Stimulated activated CD4-positive, alpha-beta T cell treated with anti-CD3 and anti-CD28 coated beads, TNF-alpha, amount 100 ng/mL, for 4 hours (primary cell): ENCODE results near the gene ACVR1C.
"Not testable (repeated sequence)": the region's sequence is repeated elsewhere in the genome, so short reads cannot be mapped to it uniquely, and the experiment has no call there.

Experiments
- DNase-seq, 3 experiments: peaks; one replicate each; pipeline ENCODE4 v3.0.0-alpha.2; 2020; ENCODE audit warnings: low read depth in 3 of 3

Gene ACVR1C

DNA sequence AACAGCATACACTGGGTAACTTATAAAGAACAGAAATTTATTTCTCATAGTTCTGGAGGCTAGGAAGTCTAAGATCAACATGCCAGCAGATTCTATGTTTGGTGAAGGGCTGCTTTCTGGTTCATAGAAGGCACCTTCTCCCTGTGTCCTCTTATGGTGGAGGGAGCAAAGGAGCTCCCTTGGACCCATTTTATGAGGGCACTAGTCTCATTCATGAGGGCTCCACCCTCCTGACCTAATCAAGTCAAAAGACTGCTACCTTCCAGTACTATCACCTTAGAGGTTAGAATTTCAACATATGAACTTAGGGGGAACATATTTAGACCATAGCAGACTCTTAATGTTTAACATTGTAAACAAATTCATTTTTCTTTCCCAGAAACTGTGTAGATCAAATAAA is 54.5 kb downstream of the ACVR1C start:
- DNase-seq = no peak

DNA sequence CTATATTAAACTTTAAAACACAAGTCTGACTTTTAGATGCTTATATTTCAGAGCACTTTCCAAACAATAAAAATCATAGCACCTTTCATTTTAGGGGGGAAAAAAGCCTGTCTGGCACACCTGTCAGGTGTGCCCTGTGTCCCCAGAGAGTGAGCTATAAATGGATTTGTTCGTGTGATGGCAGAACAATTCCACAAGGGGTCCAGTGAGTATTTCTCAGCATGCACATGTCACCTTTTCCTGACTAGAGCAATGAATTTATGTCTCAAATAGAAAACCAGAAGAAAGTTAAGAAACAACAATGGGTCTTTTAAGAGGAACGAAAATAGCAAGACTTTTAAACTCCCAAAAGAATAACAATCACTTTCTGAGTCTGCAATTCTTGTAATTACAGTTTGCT is 55.9 kb downstream of the ACVR1C start:
- no peak for DNase-seq

DNA sequence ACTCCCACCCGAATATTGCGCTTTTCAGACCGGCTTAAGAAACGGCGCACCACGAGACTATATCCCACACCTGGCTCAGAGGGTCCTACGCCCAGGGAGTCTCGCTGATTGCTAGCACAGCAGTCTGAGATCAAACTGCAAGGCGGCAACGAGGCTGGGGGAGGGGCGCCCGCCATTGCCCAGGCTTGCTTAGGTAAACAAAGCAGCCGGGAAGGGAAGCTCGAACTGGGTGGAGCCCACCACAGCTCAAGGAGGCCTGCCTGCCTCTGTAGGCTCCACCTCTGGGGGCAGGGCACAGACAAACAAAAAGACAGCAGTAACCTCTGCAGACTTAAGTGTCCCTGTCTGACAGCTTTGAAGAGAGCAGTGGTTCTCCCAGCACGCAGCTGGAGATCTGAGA is 62.0 kb downstream of the ACVR1C start:
- not testable (repeated sequence) for DNase-seq

DNA sequence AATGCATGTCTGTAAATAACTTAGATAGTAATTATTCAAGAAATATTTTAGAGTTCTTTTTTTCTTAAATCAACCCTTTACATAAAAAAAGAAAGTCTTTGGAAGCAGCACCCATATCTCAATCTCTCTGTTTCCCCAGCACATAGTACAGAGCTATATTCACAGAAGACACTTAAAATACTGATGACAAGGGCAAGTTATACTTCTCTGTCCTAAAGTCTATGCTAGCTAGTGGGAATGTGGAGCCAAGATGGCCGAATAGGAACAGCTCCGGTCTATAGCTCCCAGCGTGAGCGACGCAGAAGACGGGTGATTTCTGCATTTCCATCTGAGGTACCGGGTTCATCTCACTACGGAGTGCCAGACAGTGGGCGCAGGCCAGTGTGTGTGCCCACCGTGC is 62.6 kb downstream of the ACVR1C start:
- not testable (repeated sequence) for DNase-seq

DNA sequence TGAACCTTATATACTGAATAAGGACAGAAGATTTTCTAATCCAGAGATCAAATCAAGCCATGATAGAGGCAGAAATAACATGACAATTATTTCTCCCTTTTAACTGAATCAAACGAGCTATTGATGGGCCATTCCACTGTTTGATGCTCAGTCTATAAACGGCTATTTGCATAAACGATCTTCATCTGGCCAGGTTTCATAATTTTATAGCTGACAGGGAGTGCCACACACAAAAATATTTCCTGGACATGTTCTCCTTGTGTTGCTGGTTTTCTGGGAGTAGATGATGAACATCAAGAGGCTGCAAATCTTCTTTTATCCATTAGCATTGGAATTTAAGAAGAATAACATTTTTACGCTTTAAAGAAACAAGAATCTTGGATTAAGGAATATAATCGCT is 63.1 kb downstream of the ACVR1C start:
- no peak for DNase-seq

DNA sequence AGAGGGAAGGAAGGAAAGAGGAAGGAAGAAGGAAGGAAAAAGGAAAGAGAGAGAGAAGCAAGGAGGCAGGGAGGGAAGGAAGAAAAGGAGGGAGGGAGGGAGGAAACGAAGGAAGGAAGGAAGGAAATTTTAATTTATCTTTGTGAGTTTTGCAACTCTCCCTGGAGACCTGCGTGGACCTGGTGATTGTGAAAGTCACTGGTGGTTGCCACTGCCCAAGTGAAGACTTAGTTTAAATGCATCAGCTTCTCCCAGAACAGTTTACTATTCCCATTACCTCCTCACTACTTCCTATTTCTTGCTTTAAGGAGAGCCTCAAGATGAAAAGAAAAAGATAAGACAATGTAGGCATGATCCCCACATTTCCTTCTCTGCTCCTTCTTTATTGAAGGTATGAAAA is 68.8 kb downstream of the ACVR1C start:
- DNase-seq = no peak

DNA sequence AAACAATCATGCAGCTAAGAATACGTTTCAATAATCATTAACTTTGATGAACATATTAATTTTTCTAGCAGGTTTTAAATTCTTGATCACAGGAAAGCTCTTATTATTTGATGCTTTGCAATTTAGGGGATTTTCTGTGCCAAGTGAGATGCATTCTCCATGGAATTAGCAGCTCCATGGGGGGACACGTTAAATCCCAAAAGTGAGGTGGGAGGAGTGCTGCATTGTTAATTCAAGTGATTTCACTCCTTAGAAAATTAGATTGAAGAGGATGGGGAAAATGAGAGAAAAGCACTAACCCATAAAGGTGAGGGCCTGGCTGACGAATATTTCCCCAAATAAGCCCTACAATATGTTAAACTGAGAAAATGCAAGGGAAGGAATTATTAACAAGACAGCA is 69.2 kb downstream of the ACVR1C start:
- no peak for DNase-seq

DNA sequence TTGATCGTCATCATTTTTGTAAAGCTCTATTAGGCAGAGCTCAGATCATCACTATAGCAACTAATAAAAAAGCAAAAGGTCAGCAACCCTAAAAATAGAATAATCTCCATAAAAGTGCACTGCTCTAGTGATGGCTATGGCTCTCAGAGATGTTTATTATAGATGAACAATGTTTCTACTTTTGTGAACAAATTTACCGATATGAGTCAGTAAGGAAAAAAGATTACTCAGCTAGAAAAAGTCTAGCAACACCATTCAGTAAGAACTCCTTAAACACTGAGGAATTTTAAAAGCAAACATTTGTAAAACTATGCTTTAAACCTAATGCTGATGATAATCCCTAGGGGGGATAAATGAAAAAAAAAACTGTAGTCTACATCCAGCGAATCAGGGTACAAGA is 69.6 kb downstream of the ACVR1C start:
- DNase-seq = no peak

DNA sequence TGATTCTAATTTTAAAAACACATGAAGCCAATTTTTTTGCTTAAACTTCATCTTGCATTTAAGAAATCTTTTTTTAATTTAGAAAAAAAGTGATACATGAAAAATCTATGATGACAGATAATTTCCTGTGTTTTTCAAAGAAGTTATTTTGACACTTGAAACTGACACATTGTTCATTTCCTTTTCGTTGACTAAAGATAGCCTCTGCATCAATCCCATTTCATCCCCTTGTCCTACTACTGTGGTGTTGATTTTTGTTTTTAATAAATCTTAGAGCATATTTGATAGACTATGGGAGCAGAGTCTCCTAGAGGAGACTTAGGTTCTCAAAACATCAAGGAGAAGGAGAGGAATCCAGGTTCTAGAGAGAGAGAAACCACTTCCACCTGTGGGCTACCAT is 70.9 kb downstream of the ACVR1C start:
- DNase-seq = no peak

DNA sequence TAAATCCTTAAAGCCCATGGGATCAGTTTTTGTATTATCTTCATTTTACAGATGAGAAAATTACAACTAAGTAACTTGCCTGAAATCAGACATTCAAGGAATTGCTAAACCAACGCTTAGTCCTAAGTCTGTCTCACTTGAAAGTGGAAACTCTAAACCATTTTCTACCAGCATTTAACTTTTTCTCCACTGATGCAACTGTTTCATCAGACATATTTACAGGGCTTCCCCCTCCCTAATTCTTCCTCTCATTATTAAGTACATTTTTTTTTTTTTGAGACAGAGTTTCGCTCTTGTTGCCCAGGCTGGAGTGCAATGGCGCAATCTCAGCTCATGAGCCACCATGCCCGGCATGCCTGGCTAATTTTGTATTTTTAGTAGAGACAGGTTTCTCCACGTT is 88.6 kb downstream of the ACVR1C start:
- DNase-seq = no peak

DNA sequence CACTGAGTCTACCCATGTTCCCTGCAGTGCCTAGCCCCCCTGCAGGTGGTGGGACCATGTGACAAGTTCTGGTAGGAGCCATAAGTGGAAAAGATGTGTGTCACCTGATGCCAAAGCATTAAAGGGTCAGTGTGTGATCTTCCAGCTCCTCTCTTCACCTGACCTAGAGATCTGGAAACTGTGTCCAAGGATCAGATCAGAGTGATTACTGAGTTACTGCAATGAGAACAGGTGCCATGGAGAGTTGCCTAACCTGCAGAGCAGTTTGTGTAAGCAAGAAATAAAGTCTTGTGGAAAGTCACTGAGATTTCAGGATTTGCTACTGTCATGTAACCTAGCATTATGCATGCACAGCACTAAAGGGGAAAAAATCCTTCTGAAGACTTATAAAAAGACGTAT is 90.6 kb downstream of the ACVR1C start:
- no peak for DNase-seq

DNA sequence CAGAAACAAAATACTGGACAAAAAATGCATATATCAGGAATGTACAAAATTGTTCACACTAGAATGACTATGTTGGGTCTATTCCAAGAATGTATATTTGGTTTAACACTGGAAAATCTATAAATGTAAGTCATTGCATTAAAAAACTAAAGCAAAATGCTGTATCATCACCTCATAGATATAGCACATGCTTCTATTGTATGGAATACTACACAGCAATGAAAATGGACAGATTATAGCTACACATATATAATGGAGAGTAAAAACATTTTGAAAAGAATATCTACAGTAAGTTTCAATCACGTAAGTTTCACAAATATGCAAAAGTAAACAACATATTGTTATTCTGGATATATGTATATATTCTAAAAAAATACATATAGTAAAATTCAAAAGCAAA is 91.8 kb downstream of the ACVR1C start:
- no peak for DNase-seq

DNA sequence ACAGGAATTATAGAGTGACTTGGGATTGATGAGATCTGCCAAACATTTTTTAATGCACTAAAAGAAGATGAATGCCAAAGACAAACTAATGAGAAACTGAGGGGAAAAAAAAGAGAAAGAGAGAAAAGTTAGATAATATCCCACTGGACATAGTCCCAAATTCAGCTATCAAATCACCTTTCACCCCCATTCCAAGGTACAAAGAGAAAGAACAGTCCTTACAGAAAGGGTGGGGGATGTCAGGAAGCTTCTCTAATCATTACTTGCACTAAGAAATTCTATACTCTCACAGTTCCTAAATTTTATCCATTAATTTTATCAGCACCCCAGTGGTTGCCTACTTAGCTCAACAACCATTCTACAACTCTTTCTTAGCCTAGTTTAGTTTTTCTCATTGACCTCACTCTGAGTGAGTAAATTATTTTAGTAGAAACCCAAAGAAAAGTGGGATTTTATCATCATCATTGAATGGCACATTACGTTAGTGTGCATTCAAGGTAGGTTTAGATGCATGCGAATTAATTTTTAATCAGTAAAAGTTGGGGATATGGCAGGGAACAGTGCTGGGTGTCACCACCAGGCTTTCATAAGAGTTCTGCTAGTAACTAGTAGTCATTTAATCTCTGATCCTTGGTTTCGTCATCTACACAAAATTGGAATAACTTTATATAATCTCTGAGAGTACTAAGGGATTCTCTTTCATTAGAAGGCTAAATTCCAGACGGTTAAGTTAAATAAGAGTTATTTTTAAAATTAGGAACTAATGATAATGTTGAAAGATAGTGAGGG is 99.5 kb downstream of the ACVR1C start:
- no peak for DNase-seq

DNA sequence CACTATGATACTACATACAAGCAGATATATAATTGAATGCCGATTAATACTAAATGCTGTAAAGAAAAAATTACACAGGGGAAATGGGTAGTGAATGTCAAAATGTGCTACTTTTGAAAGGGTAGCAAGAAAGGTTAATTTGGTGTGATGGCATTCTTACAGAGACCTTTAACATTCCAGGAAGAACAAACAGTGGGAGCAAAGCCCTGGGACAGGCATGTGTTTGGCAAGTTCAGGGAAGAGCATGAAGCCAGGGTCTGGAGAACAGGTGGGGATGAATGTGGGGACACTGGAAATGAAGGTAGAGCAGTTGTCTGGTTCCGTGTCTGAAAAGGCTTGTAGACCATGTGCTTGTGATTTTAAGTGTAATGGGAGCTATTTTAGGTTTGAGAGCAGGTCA is 102.6 kb downstream of the ACVR1C start:
- no peak for DNase-seq

DNA sequence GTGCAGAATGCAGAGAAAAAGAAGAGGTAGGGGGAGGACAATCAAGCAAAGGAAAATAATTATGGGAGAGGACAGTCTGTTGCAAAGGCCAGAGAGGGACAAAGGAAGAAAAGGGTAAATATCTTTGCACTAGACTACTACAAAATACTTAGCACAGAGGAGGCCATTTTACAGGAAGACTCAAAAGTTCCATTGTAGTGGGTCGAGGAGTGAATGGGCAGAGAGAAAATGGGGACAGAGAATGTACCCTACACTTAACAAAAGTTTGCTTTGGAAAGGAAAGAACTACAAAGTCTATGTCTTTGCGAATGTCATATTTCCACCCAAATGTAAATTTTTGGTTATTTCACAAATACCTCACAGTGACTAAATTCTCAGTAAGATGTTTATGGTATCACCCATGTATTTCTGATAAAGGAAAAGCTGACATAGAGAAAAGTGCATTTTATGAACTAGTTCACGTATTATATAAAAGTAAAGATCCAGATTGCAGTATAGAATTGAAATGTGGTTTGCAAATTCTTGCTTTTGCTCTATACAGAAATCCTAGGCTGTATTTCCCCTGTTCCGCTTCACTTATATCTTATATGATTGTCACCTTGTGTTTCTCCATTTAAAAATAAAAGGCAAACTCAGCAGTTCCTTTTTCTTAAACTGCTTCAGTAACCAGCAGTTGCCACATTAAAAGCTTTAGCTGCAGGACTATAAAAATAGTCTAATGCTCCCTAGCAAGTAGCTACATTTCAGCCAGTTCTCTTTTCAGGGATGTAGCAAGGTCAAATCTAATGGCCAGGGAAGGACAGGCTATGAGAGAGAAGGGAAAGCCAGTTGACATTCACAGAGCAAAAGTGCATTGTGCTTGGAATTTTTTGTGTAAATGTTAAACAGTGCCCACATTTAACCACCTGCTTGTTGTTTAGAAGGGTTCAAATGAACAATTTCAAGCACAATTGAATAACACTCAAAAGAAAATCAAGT is 105.1 kb downstream of the ACVR1C start:
- DNase-seq = no peak

DNA sequence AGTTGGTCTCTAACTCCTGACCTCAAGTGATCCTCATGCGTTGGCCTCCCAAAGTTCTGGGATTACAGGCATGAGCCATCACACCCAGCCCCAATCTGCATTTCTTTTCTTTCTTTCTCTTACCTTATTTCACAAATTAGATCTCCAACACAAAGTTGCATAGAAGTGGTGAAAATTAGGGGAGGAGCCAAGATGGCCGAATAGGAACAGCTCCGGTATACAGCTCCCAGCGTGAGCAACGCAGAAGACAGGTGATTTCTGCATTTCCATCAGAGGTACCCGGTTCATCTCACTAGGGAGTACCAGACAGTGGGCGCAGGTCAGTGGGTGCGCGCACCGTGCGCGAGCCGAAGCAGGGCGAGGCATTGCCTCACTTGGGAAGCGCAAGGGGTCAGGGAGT is 113.7 kb downstream of the ACVR1C start:
- not testable (repeated sequence) for DNase-seq

DNA sequence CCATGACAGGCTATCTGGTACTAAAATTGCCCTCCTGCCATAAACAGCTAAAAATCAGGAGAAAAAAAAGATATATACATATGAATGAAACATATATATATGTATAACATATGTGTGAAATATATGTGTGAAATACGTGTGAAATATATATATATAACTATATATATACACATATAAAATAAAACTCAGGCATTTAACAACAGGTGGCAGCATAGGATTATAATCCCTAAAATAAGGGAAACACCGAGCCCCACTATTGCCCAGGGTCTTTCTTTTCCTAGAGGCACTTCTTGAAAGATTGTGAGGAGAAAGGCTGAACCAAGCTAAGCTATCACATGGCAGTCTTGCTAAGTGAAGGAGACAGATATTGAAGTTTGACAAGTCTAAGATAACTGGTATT is 118.9 kb downstream of the ACVR1C start:
- no peak for DNase-seq

DNA sequence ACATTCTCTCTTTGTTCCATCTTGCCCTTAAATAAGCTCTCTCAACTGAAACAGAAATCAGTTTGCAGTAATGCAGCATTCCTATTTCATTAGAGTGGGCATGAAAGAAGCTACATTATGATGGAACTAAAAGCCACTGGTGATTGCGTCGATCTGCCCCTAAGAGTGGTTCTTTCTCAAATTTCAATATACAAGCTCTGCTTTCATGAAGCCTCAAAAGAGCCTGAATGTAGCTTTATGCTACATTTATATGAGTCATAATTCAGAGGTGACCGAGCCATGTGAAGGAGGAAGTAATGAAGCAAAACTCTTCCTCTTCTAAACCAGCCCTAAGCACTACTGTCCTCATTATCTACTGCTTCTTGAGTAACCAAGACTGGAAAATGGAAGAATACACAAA is 120.0 kb downstream of the ACVR1C start:
- no peak for DNase-seq

DNA sequence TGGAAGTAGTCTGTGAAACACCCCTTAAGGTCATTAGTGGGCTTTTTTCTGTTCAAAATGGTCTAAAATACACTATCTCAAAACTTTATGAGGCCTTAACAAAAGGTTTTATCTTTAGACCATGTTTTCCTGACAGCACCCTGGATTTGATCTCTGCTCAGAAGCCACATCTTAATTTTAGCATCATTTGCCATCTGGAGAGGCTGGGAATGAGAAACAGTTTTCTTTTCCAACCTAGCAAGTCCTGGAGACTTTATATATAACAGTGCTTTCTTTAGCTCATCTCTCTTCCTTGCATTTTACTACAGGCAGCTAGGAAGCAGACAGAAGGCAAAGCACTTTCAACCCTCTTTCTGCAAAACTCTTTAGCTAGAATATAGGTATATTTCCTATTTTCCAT is 122.1 kb downstream of the ACVR1C start:
- DNase-seq = no peak

DNA sequence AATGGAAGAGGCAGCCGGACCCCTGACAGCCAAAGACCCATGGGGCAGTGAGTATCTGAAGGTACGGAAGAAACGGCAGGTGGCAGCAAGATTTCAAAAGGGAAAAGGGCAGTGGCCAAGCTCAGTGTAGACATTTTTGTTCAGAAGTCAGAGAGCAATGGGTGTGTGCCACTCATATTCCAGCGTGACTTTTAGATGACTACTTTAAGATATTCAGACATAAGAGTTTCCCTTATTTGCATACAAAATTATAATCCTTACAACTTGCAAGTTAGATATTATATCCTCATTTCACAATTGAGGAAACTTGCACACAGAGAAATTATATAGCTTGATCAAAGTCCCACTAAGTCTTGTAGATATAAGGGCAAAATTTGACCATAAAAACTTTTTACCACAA is 124.0 kb downstream of the ACVR1C start:
- no peak for DNase-seq

DNA sequence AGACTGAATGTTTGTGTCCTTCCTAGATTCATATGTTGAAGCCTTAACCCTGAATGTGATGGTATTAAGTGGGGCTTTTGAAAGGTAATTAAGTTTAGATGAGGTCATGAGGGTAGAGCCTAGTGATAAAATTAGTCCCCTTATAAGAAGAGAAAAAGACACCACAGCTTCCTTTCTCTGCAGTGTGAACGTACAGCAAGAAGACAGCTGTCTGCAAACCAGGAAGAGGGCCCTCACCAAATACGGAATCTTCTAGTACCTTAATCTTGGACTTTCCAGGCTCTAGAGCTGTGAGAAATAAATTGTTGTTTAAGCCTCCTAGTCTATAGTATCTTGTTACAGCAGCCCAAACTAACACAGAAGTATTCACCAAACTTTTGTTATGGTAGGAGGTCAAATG is 127.6 kb downstream of the ACVR1C start:
- DNase-seq = no peak

DNA sequence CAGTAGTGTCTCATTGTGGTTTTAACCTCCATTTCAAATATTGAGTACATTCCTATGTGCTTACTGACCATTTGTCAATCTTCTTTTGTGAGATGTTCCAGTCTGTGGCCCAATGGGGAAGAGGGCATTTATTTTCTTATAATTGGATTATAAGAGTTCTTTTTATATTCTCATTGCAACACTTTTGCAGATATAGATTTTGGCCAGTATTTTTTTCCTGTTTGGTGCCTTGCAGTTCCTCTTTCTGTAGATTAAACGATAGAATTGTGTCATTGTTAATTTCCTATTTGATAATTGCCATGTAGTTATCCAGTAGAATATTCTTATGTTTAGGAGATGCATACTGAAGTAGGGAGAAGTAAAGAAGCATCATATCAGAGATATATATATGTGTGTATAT is 128.3 kb downstream of the ACVR1C start:
- no peak for DNase-seq

DNA sequence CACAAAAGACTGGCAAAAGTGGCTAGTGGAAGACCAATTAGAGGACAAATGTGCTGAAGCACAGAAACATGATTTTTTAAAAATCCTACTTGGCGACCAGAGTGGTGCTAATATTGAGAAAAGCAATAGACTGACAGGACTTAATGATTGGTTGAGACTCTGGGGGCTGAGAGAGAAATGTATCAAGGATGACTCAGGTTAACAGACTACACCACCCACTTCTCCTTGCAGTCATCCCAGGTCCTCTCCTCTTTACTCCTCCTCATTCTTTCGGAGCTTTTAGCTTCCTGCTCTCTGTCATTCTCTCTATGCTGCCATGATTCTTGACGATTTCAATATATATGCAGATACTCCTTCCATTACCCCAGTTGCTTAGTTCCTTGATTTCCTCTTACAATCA is 130.2 kb downstream of the ACVR1C start:
- no peak for DNase-seq
